Skin epidermis (tissue), 12 donors: ENCODE measurements around the gene CCBE1.

Experiments
- H3K27ac ChIP-seq, 21 experiments: fragments of 200-600 bp; sonication (generic) in 11 of 21; one replicate each; pipeline ENCODE4 v1.5.0; 2020; ENCODE audit warnings: mild to moderate bottlenecking in 3 of 21, inconsistent platforms in 2 of 21, moderate library complexity in 2 of 21
- H3K4me3 ChIP-seq, 7 experiments: fragments of 200-600 bp; sonication (generic) in 2 of 7; one replicate each; pipeline ENCODE4 v1.5.0; 2020; ENCODE audit warnings: inconsistent platforms in 2 of 7, mild to moderate bottlenecking in 2 of 7, moderate library complexity in 1 of 7

The CCBE1 gene

DNA sequence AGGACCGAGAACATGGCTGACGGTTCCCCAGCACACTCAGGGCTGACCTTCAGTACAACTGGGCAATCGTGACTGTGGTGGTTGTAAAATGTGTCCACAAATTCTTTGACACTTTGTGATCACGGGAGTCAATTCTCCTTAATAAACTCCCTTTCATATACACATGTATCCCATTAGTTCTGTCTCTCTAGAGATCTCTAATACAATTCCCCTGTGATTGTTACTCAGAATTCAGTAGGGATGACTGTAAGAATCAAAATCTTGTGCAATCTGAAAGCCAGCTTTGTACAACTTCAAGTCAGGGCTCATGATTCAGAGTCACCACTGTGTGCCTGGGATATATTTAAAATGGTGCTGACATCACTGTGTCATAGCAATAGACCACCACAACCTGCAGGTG lies 248.7 kb downstream of the CCBE1 start:
- Histone ChIP-seq H3K27ac (no peak overlapping the region), H3K4me3 (no peak overlapping the region)

GRCh38 chr18:59446012-59446411 lies 251.2 kb downstream of the CCBE1 start:
- H3K27ac ChIP-seq: no peak overlapping the region
- H3K4me3 ChIP-seq: no peak overlapping the region

- Histone ChIP-seq H3K4me3 (no peak overlapping the region), H3K27ac (no peak overlapping the region)
Measured at GRCh38 chr18:59437851-59438569, 259.2 kb downstream of the CCBE1 start.

- no peak overlapping the region for H3K4me3 ChIP-seq
- no peak overlapping the region for H3K27ac ChIP-seq
Measured at GRCh38 chr18:59432803-59433597, 264.2 kb downstream of the CCBE1 start.

DNA sequence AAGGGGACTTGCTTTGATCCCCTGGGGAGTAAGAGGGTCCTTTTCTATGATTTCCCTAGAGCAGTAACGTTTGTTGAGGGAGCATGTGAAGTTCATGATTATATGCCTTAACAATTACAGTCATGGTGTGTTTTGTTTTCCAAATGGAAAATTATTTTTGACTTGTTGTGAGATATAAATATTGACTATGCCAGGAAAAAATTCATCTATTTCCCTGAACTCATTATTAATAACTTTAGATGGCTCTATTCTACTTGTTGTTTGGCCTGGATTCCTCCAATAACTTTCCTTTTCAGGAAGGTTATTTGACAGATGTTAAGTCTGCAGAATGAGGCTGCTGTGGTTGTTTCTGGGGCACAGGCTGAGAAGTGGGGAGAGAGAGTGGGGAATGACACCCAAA lies 266.1 kb downstream of the CCBE1 start:
- H3K27ac ChIP-seq: no peak overlapping the region
- no peak overlapping the region for H3K4me3 ChIP-seq

- no peak overlapping the region for H3K4me3 ChIP-seq
- no peak overlapping the region for H3K27ac ChIP-seq
Measured at GRCh38 chr18:59429608-59430007, 267.6 kb downstream of the CCBE1 start.

GRCh38 chr18:59428018-59428417 lies 269.2 kb downstream of the CCBE1 start:
- no peak overlapping the region for H3K27ac ChIP-seq
- H3K4me3 ChIP-seq: no peak overlapping the region

DNA sequence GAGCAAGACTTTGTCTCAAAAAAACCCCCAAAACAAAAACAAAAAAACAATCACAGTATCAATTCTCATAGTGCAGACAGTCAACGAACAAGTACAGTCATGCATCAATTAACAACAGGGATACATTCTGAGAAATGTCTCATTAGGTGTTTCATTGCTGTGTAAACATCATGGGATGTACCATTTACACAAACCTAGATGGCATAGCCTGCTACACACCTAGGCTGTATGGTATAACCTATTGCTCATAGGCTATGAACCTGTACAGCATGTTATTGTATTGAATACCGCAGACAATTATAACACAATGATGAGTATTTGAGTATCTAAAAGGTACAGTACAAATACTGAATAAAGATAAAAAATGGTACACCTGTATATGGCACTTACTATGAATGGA lies 270.4 kb downstream of the CCBE1 start:
- H3K4me3 ChIP-seq: no peak overlapping the region
- H3K27ac ChIP-seq: peak overlapping the region in 1 of 21 experiments; percentile 51

GRCh38 chr18:59423259-59423658 lies 274.0 kb downstream of the CCBE1 start:
- Histone ChIP-seq H3K27ac (no peak overlapping the region), H3K4me3 (no peak overlapping the region)

DNA sequence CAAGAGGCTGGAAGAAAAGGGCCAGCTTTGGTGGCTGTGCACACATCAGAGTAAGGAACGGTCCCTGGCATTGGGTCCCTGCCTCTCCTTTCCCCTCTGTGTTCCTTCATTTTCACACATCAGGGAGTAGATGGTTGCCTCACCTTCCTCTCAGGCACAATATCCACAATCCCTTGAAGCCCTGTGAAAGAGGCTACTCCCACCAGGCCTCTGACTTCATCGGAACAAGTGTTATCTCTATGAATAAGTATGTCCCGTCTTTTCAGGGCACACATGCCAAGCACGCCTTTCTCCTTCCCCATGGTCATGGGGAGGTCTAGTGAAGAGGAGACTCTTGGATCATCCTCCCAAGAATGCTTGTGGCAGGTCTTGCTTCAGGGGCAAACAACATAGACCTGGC lies 277.0 kb downstream of the CCBE1 start:
- H3K4me3 ChIP-seq: no peak overlapping the region

GRCh38 chr18:59419386-59419785 lies 277.8 kb downstream of the CCBE1 start:
- Histone ChIP-seq H3K4me3 (no peak overlapping the region), H3K27ac (no peak overlapping the region)

More for the DNA sequence above, 277.0 kb downstream of the CCBE1 start:
- H3K27ac ChIP-seq: no peak overlapping the region

- H3K4me3 ChIP-seq: no peak overlapping the region
- H3K27ac ChIP-seq: no peak overlapping the region
Measured at GRCh38 chr18:59416818-59417217, 280.4 kb downstream of the CCBE1 start.

GRCh38 chr18:59414111-59414653 lies 283.0 kb downstream of the CCBE1 start:
- Histone ChIP-seq H3K27ac (no peak overlapping the region), H3K4me3 (no peak overlapping the region)

GRCh38 chr18:59402432-59403090 lies 294.7 kb downstream of the CCBE1 start:
- Histone ChIP-seq H3K27ac (no peak overlapping the region), H3K4me3 (no peak overlapping the region)

DNA sequence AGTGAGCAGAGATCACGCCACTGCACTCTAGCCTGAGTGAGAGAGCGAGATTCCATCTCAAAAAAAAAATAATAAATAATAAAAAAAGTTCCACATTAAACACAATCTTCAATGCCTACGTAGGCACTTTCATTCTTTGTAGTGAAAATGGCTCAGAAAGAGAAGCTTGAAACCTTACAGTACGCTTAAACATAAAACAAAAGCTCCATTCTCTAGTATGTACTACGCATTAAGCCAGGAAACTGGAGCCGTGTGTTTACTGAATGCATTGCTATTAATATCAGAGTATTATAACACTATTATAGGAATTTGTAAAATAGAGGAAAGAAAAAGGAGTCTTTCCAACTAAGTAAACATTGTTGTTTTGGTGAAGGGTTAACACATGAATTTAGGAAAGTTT lies 296.8 kb downstream of the CCBE1 start:
- Histone ChIP-seq H3K4me3 (no peak overlapping the region), H3K27ac (peak overlapping the region in 1 of 21 experiments; percentile 16)

DNA sequence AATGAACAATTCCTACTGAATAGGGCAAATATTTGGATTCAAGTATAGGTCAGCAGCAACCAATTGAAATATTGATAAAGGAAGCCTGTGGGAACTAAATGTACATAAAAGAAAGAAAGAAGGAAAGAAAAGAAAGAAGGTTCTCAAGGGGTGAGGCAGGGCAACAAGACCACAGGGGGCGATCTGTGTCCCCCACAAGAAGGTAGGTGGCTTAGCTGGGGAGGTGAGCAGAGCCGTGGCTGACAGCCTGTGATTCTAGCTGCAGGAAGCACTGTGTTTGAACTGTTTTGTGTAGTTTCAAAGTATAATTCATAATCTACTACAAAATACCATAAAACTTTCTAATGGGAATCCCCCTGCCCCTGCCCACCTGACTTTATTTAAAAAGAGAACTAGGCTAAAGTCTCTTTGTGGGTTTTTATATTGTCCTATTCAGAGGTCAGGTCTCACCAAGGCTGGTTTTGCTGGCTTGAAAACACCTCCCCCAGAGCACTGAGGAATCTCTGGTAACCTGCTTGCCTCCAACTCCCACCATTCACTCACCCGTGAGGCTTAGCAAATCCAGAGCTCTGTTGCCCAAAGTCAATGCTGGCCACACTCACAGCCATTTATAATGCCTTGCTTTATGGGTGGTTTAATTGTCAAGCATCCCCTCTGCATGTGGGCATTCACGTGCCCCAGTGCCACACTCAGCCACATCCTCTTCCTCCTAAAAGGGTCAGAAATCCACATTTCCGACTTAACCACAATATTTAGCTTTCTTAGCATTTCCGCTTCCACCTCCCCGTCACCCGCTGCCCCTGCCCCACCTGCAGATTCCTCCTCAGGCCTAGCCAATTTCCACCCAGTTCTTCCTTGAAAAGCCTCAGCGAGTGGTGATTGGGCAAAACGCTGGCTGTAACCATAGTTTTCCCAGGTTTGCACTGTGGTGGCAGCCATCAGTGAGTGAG lies 301.7 kb downstream of the CCBE1 start:
- H3K27ac ChIP-seq: no peak overlapping the region
- H3K4me3 ChIP-seq: no peak overlapping the region

GRCh38 chr18:59393381-59393780 lies 303.8 kb downstream of the CCBE1 start:
- H3K27ac ChIP-seq: no peak overlapping the region
- H3K4me3 ChIP-seq: no peak overlapping the region

- no peak overlapping the region for H3K4me3 ChIP-seq
- no peak overlapping the region for H3K27ac ChIP-seq
Measured at GRCh38 chr18:59388817-59389216, 308.4 kb downstream of the CCBE1 start.
